Testis (tissue), 2 donors: ENCODE measurements around the gene ZFYVE27.

ENCODE experiments used
- CTCF ChIP-seq, 3 experiments: fragments of 450-650 bp in 2 of 3; fragments of 200-600 bp in 1 of 3; sonication (generic) in 1 of 3; IDR thresholded peaks; one replicate each; pipeline ENCODE4 v1.5.1; 2016 to 2019; ENCODE audit warnings: antibody characterized with exemption in 3 of 3, mild to moderate bottlenecking in 2 of 3, moderate library complexity in 1 of 3
- POLR2A ChIP-seq: fragments of 450-650 bp; IDR thresholded peaks from one replicate; pipeline ENCODE4 v1.6.1; 2017; ENCODE audit warnings: antibody characterized with exemption, mild to moderate bottlenecking, moderate library complexity

GRCh38 chr10:97777143-97777542 is 40.2 kb downstream of the ZFYVE27 start:
- TF ChIP-seq CTCF (IDR thresholded peaks at IDR 0.05): no peak
- TF ChIP-seq POLR2A: no peak
